Measurements from ENCODE around the gene KRT14.

Gene KRT14

GRCh38 chr17:41539979-41540701 lies 46.6 kb downstream of the KRT14 start:
- H3K9ac ChIP-seq (ENCODE audit: low read depth, low read length): no peak overlapping the region
- ATAC-seq (ENCODE audit: insufficient read depth, low read depth) (no peak), DNase-seq (no peak)
- H3K4me1 ChIP-seq (ENCODE audit: insufficient read depth, low read length): no peaks in the 10 kb centered on the region
- H3K9me3 ChIP-seq (ENCODE audit: insufficient read depth, low read length, severe bottlenecking): no peaks in the 10 kb centered on the region
- peaks cover 14% of the 10 kb centered on the region for H3K27me3 ChIP-seq (ENCODE audit: insufficient read depth, low read length, poor library complexity)
- no peak overlapping the region for H3K27ac ChIP-seq (ENCODE audit: low read length)
- H3K4me2 ChIP-seq (ENCODE audit: insufficient read depth, low read length): no peak overlapping the region
- H4K20me1 ChIP-seq (ENCODE audit: insufficient read depth, low read length): no peaks in the 10 kb centered on the region
- H3K4me3 ChIP-seq (ENCODE audit: low read depth in 1 of 2, low read length in 2 of 2): no peak overlapping the region
- no peak overlapping the region for H2AFZ ChIP-seq (ENCODE audit: low read depth, low read length)
- no peaks in the 10 kb centered on the region for H3K79me2 ChIP-seq (ENCODE audit: insufficient read depth, low read length)
- TF ChIP-seq CTCF (IDR thresholded peaks at IDR 0.05; ENCODE audit: borderline replicate concordance, extremely low read depth, low read length, poor library complexity, severe bottlenecking) (no peak), EZH2 (IDR thresholded peaks at IDR 0.05; ENCODE audit: borderline replicate concordance, low read depth, low read length, severe bottlenecking) (no peak)
- no peaks in the 10 kb centered on the region for H3K36me3 ChIP-seq (ENCODE audit: insufficient read depth, low read length)

- no peak for ATAC-seq (ENCODE audit: insufficient read depth, low read depth)
- no peak overlapping the region for H3K9ac ChIP-seq (ENCODE audit: low read depth, low read length)
These were observed 47.6 kb downstream of the KRT14 start for GRCh38 chr17:41539071-41539492.

GRCh38 chr17:41538565-41538991 lies 48.1 kb downstream of the KRT14 start:
- no peak for DNase-seq
- no peak overlapping the region for H3K4me2 ChIP-seq (ENCODE audit: insufficient read depth, low read length)
- no peak overlapping the region for H3K27ac ChIP-seq (ENCODE audit: low read length)

More at GRCh38 chr17:41539071-41539492, 47.6 kb downstream of the KRT14 start:
- Histone ChIP-seq H3K9me3 (ENCODE audit: insufficient read depth, low read length, severe bottlenecking) (no peaks in the 10 kb centered on the region), H3K79me2 (ENCODE audit: insufficient read depth, low read length) (no peaks in the 10 kb centered on the region), H4K20me1 (ENCODE audit: insufficient read depth, low read length) (no peaks in the 10 kb centered on the region), H3K4me1 (ENCODE audit: insufficient read depth, low read length) (no peaks in the 10 kb centered on the region), H3K36me3 (ENCODE audit: insufficient read depth, low read length) (no peaks in the 10 kb centered on the region), H3K4me2 (ENCODE audit: insufficient read depth, low read length) (no peak overlapping the region), H3K4me3 (ENCODE audit: low read depth in 1 of 2, low read length in 2 of 2) (no peak overlapping the region), H2AFZ (ENCODE audit: low read depth, low read length) (no peak overlapping the region), H3K27me3 (ENCODE audit: insufficient read depth, low read length, poor library complexity) (peaks cover 19% of the 10 kb centered on the region), H3K27ac (ENCODE audit: low read length) (no peak overlapping the region)
- no peak for TF ChIP-seq EZH2 (IDR thresholded peaks at IDR 0.05; ENCODE audit: borderline replicate concordance, low read depth, low read length, severe bottlenecking)
- no peak for TF ChIP-seq CTCF (IDR thresholded peaks at IDR 0.05; ENCODE audit: borderline replicate concordance, extremely low read depth, low read length, poor library complexity, severe bottlenecking)
- no peak for DNase-seq

More at GRCh38 chr17:41538565-41538991, 48.1 kb downstream of the KRT14 start:
- H3K4me1 ChIP-seq (ENCODE audit: insufficient read depth, low read length): no peaks in the 10 kb centered on the region
- no peaks in the 10 kb centered on the region for H3K9me3 ChIP-seq (ENCODE audit: insufficient read depth, low read length, severe bottlenecking)
- no peak overlapping the region for H2AFZ ChIP-seq (ENCODE audit: low read depth, low read length)
- no peak overlapping the region for H3K4me3 ChIP-seq (ENCODE audit: low read depth in 1 of 2, low read length in 2 of 2)
- H3K9ac ChIP-seq (ENCODE audit: low read depth, low read length): no peak overlapping the region
- H3K36me3 ChIP-seq (ENCODE audit: insufficient read depth, low read length): no peaks in the 10 kb centered on the region
- TF ChIP-seq EZH2 (IDR thresholded peaks at IDR 0.05; ENCODE audit: borderline replicate concordance, low read depth, low read length, severe bottlenecking) (no peak), CTCF (IDR thresholded peaks at IDR 0.05; ENCODE audit: borderline replicate concordance, extremely low read depth, low read length, poor library complexity, severe bottlenecking) (no peak)
- no peaks in the 10 kb centered on the region for H3K79me2 ChIP-seq (ENCODE audit: insufficient read depth, low read length)
- H4K20me1 ChIP-seq (ENCODE audit: insufficient read depth, low read length): no peaks in the 10 kb centered on the region
- peaks cover 19% of the 10 kb centered on the region for H3K27me3 ChIP-seq (ENCODE audit: insufficient read depth, low read length, poor library complexity)
- no peak for ATAC-seq (ENCODE audit: insufficient read depth, low read depth)
